ENCODE results near the gene SLC22A23. TPM values are rescaled to one million over a fixed set of nuclear protein-coding genes. Genes with fewer than 3 reads are reported as not detected.

SLC22A23 gene
- total RNA-seq, 2 donors from 2014 or later = 11.1 to 13.3 TPM

GRCh38 chr6:3345836-3346235 lies 111.0 kb downstream of the SLC22A23 start:
- no peaks in the 10 kb centered on the region for H3K36me3 Mint-ChIP-seq (ENCODE audit: low read depth)
- WGBS, 2 experiments (ENCODE audit: insufficient coverage in 1 of 2, insufficient read length in 1 of 2) = 79 to 81% methylated on average over 8 of the region's 8 CpGs
- TF ChIP-seq, protein P1, sequence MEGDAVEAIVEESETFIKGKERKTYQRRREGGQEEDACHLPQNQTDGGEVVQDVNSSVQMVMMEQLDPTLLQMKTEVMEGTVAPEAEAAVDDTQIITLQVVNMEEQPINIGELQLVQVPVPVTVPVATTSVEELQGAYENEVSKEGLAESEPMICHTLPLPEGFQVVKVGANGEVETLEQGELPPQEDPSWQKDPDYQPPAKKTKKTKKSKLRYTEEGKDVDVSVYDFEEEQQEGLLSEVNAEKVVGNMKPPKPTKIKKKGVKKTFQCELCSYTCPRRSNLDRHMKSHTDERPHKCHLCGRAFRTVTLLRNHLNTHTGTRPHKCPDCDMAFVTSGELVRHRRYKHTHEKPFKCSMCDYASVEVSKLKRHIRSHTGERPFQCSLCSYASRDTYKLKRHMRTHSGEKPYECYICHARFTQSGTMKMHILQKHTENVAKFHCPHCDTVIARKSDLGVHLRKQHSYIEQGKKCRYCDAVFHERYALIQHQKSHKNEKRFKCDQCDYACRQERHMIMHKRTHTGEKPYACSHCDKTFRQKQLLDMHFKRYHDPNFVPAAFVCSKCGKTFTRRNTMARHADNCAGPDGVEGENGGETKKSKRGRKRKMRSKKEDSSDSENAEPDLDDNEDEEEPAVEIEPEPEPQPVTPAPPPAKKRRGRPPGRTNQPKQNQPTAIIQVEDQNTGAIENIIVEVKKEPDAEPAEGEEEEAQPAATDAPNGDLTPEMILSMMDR (conservative IDR thresholded peaks at IDR 0.05) = no peak
- peaks cover 40% of the 10 kb centered on the region for H3K4me1 Mint-ChIP-seq
- H3K27ac ChIP-seq (ENCODE audit: low read depth, low read length) = no peak overlapping the region
- no peak overlapping the region for H3K9ac ChIP-seq (ENCODE audit: extremely low read depth, low read length, poor library complexity, severe bottlenecking)
- no peaks in the 10 kb centered on the region for H3K4me1 ChIP-seq (ENCODE audit: control insufficient read depth, insufficient read depth, low read length)
- H3K27me3 ChIP-seq (ENCODE audit: control insufficient read depth, insufficient read depth, low read length, poor library complexity, severe bottlenecking) = no peaks in the 10 kb centered on the region
- DNase-seq = no peak
- no peaks in the 10 kb centered on the region for H3K27me3 Mint-ChIP-seq (ENCODE audit: insufficient read depth)
- no peak overlapping the region for H3K27ac Mint-ChIP-seq
- H3K36me3 ChIP-seq (ENCODE audit: control insufficient read depth, insufficient read depth, low read length) = no peaks in the 10 kb centered on the region
- H3K9me3 Mint-ChIP-seq = no peaks in the 10 kb centered on the region
- H3K9me3 ChIP-seq (ENCODE audit: control insufficient read depth, low read length) = no peaks in the 10 kb centered on the region
- no peak overlapping the region for H3K4me3 Mint-ChIP-seq
- no peak overlapping the region for H3K4me3 ChIP-seq (ENCODE audit: low read length)

- Histone ChIP-seq H3K27me3 (ENCODE audit: control insufficient read depth, insufficient read depth, low read length, poor library complexity, severe bottlenecking) (no peaks in the 10 kb centered on the region), H3K9ac (ENCODE audit: extremely low read depth, low read length, poor library complexity, severe bottlenecking) (no peak overlapping the region), H3K27ac (ENCODE audit: low read depth, low read length) (peak overlapping the region; percentile 98), H3K4me1 (ENCODE audit: control insufficient read depth, insufficient read depth, low read length) (no peaks in the 10 kb centered on the region), H3K4me3 (ENCODE audit: low read length) (no peak overlapping the region), H3K9me3 (ENCODE audit: control insufficient read depth, low read length) (no peaks in the 10 kb centered on the region), H3K36me3 (ENCODE audit: control insufficient read depth, insufficient read depth, low read length) (no peaks in the 10 kb centered on the region)
- H3K27me3 Mint-ChIP-seq (ENCODE audit: insufficient read depth) = no peaks in the 10 kb centered on the region
- no peak overlapping the region for H3K27ac Mint-ChIP-seq
- no peak overlapping the region for H3K4me3 Mint-ChIP-seq
- no peaks in the 10 kb centered on the region for H3K36me3 Mint-ChIP-seq (ENCODE audit: low read depth)
- TF ChIP-seq, protein P1 (conservative IDR thresholded peaks at IDR 0.05) = no peak
- no peaks in the 10 kb centered on the region for H3K9me3 Mint-ChIP-seq
- WGBS, 2 experiments (ENCODE audit: insufficient coverage in 1 of 2, insufficient read length in 1 of 2) = 83% methylated on average over 10 to 14 of the region's 14 CpGs
- no peak for DNase-seq
- H3K4me1 Mint-ChIP-seq = peaks cover 47% of the 10 kb centered on the region
Observed at GRCh38 chr6:3343089-3343883, 113.6 kb downstream of the SLC22A23 start.

GRCh38 chr6:3341467-3341866 lies 115.4 kb downstream of the SLC22A23 start:
- TF ChIP-seq, protein P1 (conservative IDR thresholded peaks at IDR 0.05) = no peak
- no peak overlapping the region for H3K4me3 Mint-ChIP-seq
- 29% methylated on average over 6 of the region's 6 CpGs; no CpG with 5 or more reads in 1 of the 2 experiments for WGBS, 2 experiments (ENCODE audit: insufficient coverage in 1 of 2, insufficient read length in 1 of 2)
- no peaks in the 10 kb centered on the region for H3K36me3 ChIP-seq (ENCODE audit: control insufficient read depth, insufficient read depth, low read length)
- no peaks in the 10 kb centered on the region for H3K27me3 ChIP-seq (ENCODE audit: control insufficient read depth, insufficient read depth, low read length, poor library complexity, severe bottlenecking)
- H3K36me3 Mint-ChIP-seq (ENCODE audit: low read depth) = no peaks in the 10 kb centered on the region
- no peaks in the 10 kb centered on the region for H3K4me1 ChIP-seq (ENCODE audit: control insufficient read depth, insufficient read depth, low read length)
- H3K27ac ChIP-seq (ENCODE audit: low read depth, low read length) = peak overlapping the region; percentile 98
- no peak overlapping the region for H3K9ac ChIP-seq (ENCODE audit: extremely low read depth, low read length, poor library complexity, severe bottlenecking)
- no peaks in the 10 kb centered on the region for H3K27me3 Mint-ChIP-seq (ENCODE audit: insufficient read depth)
- H3K4me3 ChIP-seq (ENCODE audit: low read length) = no peak overlapping the region
- no peaks in the 10 kb centered on the region for H3K9me3 Mint-ChIP-seq
- no peaks in the 10 kb centered on the region for H3K9me3 ChIP-seq (ENCODE audit: control insufficient read depth, low read length)
- H3K27ac Mint-ChIP-seq = peak overlapping the region; percentile 40
- H3K4me1 Mint-ChIP-seq = peaks cover 56% of the 10 kb centered on the region
- DNase-seq = peak; percentile 70
